NCI-H446 treated with DMSO at 0.1 percent for 48 hours (cell line): ENCODE measurements around the gene MAD1L1.

Experiments
- DNase-seq: peaks from one replicate; lab custom pipeline; 2025; lab: John Stamatoyannopoulos, UW

MAD1L1 gene

DNA sequence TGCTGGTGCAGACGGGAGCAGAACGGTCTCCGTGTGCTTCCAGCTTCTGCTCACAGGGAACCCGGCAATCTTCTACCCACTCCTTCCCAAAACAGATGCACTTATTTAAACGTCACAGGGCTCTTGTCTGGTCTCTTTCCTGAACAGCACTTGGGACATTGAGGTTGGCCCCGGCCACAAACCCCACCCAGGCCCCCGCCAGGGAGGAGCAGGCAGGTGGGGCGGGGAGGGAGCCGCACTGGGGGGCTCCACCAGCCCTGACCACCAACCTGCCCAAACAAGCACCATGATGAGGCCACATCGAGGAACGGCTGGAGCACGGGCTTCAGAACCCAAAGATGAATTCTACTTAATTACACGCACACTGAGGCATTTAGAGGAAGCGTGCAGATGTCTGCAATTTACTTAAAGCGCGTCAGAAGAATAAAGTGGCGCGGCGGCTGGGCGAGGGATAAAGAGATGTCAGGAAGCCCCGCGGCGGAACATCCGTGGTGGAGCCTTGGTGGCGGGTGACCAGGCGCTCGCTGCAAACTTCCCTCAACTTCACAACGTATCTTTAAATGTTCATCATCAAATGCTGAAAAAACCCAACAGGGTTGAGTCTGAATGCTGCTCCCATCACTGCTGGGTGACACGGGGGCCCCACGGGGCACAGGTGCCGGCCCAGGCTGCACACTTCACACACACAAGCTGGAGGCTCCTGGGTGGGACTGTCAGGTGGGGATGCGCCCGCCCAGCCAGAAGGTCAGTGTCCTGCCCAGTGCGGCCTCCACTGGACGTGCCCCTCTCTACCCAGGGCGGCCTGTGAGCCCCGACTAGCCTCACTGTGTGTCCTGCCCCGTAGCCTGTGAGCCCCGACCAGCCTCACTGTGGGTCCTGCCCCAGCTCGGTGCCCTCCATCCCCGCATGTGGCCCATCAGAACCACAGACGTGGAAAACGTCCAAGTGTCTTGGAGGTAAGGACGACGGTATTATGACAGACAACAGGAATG is 279.2 kb downstream of the MAD1L1 start:
- no peak for DNase-seq

DNA sequence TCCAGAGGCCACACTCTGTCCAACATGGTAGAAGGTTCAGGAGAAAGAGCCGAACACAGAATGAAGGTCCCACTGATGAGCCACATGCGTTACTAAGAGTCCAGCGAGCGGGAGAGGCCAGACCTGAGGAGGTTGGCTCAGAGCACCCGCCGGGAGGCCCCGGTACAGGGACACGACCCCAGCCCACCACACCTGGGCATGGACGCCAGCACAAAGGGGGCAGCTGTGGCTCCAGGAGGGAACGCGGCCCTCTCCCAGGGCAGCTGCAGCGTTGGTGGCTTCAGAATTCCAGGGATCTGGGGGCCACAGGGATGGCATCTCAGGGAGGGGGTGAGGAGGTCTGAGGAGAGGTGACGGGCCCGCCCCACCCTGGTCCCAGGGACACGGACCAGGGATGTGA is 280.0 kb downstream of the MAD1L1 start:
- DNase-seq = no peak

DNA sequence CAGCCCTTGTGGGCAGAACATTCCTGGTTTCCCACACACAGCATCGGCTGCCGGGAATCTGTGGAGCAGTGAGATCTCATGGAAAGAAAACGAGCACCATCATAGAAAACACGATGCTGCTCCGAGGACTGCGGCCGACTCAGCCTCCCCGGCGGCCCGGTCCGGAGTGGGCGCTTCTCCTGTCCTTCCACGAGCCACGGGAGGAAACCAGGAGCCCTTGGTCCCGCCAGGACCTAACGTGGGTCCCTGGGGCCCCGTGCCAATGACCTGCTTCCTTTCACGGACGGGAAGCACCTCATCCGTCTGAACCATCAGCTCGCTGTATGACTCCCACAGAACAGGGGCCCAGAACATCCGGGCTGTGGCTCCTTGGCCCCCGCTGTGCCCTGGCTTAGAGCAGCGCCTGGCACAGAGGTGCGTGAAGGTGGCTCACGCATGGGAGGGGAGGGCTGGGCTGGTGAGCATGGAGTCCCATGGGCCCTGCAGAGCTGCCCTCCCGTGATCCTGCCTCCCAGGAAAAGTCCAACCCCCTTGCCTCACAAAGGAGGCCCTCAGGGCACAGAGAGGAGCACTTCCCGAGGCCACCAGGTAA is 280.5 kb downstream of the MAD1L1 start:
- DNase-seq = no peak

DNA sequence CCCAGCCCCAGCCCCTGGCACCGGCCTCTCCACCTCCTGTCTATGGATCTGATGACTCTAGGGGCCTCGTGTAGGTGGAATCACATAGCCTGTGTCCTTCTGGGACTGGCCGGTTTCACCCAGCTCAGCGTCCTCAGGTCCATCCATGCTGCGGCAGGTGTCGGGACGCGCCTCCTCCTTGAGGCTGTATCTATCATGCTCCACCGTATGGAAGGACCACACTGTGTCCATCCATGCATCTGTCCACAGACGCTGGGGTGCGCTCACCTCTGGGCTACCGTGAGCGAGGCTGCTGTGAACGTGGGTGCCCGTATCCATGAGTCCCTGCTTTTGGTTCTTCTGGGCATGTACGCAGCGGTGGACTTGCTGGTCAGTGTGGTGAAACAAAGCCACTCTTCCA is 281.1 kb downstream of the MAD1L1 start:
- no peak for DNase-seq

DNA sequence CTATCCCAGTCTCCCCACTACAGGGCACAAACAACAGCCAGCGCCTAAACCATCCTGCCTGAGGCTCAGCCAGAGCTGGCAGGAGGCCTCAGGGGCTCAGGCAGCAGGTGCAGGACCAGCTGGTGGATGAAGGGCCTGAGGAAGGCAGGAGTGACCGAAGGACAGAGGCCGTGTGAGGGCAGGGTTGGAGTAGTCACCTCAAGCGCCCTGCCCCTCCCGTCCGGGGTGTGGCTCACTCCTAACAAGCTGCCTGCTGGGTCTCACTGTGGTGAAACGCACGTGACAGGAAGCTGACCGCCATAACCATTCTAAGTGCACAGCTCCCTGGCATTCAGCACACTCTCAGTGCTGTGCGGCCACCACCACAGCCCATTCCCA is 281.6 kb downstream of the MAD1L1 start:
- no peak for DNase-seq

DNA sequence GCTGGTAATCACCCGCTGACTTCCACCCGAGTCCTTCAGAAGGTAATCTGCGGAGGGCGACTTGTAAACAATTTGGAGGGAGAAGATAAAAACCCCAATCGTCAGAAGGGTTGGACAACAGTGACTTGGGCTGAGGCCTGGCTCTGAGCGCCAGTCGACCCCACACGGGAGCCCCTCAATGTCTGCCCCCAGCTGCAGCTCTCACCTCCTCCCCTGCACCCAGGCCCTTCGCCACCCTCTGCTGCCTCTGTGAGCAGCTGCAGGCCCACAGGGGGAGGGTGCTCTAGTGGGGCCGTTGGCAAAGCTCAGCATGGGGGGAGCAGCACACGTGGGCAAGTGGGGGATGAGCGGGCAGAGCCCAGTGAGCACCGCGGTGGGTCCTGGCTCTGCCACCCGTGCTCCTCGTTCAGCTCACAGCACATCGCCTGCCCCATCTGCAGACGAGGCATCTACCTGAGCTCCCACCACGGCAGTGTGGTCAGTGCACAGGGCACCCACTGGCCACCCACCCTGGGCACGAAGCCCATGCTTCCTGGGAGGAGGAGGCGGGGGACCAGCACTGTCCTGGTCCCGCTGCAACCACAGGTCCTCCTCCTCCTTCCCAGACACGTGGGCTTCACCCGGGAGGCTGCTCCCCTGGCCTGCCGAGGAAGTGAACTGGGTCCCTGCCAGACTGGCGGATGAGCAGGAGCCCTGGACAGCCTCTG is 282.1 kb downstream of the MAD1L1 start:
- DNase-seq = no peak

DNA sequence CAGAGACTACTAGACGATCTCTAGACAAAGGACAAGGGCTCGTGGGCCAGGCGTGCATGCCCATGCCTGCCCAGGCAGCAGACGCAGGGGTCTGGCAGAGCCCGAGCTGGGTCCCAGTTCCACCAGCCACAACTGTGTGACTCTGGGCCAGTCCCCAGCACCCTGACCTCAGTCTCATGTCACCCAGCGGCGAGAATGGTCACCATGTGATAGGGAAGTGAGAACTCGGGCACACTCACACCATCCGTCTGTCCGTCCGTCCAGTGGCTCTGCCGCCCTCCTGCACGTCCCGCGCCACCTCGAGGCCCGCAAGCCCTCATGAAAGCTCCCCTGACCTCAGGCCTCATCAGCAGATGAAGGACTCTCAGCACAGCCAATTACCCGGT is 282.7 kb downstream of the MAD1L1 start:
- DNase-seq = no peak

DNA sequence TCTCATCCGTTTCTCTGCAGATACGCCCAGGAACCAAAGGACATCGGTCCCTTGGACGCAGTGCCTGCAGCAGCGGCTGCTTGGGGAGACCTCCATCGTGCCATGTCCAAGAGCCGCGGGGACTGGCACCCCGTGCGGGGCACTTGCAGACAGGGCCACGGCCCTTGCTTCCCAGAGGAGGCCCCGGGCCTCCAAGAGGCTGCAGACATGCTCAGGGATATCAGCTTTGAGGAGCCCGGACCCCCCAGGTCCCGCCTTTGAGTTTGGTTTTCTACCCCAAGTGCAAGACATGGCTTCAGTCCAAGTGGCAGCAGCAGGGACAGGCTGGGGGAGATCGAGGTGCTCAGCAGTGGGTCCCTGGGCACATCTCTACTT is 283.1 kb downstream of the MAD1L1 start:
- no peak for DNase-seq

DNA sequence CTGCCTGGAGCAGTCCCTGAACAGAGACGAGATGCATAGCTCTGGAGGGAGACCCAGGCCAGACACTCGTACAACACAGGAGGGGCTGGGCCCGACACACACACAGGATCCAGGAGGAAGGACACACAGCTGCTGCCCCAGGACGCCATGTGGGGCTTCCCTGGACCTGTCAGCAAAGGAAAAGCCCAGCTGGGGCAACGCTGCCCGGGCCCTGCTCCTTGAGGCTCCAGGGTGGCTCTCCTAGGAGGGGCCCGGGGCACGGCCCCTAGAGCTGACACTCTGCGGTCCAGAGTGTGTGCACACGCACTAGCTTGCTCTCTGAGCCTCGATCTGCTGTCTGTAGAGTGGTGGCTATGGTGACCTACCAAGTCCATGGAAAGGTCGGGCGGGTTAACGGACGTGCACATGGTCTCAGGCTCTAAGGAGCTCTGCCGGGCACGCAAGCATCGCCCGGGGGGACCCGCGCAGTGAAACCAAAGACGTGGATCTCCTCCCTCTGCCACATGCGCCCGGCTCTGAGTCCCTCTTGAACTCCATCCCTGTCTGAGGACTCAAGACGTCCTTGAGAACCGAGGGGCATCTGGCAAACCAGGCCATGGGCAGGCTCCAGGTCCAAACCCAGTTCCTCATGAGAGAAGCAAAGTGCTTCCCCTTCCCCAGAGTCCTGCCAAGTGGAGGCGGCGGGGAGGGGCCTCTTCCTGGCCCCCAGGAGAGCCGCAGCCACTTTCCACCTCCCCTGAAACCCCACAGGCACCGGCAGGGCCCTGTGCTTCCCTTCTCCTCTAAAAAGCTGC is 283.7 kb downstream of the MAD1L1 start:
- no peak for DNase-seq

DNA sequence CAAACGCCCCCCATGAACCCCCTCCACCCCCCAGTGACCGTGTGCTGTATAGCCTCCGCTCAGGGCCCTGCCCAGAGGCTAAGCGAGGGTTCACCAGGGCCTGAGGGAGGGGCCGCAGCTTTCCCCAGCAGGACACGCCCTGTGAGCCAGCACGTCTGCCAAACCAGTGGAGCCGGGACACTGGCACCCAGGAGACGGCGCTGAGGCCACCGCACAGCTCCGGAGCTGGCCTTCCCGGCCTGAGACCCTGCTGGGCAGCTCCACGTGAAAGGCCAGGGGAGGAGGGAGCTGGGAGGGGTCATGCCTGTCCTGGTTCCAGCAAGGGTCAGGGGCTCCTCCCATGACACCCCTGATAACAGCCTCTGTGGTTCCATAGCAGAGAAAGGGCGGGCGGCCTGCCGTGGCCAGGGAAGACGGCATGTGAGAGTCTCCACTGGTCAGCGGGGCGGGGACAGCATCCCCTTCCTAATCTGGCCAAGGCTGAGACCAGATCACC is 284.4 kb downstream of the MAD1L1 start:
- DNase-seq = no peak

DNA sequence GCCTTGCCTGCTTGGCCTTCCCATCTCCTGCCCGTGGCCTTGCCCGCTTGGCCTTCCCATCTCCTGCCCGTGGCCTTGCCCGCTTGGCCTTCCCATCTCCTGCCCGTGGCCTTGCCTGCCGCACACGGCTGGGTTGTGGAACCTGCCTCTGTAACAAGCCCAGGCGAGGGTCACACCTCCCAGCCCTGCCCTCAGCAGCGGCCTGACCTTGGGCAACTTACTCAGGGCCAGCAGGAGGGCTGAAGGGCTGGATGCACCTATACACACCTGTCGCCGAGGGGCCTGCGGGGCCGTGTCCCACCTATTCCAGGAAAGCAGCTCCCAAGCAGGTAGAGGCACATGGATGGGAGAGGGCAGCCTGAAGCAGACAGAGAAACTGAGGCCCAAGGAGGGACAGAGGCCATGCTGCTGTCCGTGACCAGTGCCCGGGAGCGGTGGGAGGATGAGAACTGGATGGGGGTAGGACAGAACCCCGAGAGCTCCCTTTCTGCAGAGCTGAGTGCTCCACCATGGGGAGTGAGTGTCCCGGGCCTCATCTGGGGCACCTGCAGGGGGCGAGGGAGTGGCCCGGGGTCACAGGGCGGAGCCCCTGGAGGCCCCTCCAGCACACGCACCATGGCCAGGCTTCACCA is 285.0 kb downstream of the MAD1L1 start:
- no peak for DNase-seq

DNA sequence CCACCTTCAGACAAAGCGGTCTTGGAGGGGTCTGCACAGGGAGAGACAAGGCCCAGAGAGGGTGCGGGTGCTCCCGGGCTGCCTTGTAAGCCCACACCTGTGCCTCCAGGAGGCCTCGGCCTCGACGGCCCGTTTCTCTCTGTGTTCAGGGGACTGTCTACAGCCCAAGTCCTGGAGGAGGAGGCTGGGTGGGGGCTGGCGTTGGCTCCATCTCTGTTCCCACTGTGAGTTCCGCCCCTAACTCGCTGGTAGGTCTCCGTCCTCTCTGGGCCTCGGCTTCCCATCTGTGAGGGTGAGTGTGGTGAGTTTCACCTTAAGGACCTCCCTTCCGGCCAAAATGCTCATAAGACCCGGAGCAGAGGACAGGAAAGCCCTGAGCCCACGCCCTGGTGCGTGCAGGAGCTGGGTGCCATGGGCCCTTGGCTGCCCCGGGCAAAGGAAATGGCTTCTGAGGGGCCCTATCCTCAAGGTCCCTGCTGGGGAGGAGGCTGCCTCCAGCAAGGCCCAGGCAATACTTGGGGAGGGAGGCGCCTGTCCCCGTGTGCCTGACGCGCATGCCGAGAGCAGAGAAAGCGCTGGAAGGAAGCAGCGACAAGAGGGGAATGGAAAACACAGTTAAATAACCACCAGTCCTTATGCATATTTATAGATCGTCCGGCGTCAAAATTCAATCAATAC is 285.8 kb downstream of the MAD1L1 start:
- no peak for DNase-seq

DNA sequence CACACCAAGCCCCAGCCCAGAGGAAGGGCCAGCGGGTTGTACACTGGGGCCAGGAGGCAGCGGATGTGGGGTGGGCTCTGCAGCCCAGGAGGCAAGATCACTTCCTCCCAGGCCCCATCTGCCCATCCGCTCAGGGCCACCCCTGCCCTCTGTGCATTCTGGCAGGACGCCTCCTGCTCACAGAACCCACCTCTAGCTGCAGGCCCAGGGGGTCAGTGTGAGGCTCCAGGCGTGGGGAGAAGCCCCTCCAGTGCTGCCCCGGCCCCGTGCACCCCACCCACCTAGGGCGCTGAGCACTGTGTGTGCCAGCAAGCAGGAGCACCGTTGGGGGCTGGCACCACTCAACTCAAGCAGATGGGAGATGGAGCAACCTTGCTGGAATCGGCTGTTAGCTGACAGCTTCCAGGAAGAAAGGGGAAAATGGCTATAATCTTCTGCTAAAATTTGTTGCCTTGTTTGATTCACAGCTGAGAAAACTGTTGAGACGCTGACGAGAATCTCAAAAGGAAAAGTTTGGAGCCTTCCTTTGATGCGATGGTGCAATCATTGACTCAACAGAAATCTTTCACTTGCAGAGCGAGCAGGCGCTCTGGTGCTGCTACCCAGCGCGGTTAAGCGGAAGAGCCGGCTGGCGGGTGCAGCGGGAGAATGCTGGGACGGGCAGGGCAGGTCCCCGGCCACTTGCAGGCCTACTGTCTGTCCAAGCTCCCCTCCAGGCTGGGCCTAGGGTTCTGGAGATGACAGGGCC is 286.5 kb downstream of the MAD1L1 start:
- no peak for DNase-seq

DNA sequence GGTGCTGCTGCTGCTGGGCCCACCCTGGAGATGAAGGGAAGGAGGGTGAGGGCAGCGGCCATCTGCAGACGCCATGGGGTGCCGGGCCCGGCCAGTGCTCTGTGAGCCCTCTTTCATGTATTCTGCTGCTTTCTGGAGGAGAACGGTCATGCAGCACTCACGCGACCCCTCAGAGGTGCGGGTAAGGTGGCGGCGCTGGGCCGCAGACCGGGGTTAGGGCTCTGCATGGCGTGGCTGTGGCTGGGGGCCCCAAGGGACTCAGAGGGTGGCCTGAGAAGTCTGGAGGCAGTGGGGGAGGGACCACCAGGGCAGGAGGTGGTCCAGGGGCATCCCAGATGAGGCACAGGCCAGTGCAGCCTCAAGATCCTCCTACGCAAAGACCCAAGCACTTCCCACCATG is 287.2 kb downstream of the MAD1L1 start:
- no peak for DNase-seq

DNA sequence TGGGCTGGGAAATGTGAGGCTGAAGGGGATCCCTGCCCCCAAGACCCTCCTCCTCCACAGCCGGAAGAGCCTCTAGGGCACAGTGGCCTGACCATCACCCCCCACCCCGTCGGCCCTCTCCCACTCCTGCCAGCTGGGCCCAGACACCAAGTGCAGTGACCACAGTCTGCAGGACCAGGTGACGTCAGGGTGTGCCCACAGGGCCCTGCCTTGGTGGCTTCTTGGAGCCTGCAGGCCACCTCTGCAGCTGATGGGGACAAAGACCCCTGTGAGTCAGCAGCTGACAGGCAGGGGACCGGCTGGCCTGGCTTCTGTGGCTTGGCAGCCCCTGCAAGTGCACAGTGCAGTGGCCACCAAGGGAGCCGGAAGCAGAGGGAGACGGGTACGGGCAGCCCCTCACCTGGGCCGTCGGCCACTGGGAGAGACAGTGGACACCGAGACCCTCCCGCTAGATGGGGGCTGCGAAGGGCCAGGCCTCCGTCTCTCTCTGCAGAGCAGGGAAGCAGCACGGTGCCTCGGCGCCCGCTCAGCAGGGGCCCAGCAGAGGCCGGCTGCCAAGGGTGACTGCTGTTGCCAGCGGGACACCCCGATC is 288.0 kb downstream of the MAD1L1 start:
- no peak for DNase-seq

DNA sequence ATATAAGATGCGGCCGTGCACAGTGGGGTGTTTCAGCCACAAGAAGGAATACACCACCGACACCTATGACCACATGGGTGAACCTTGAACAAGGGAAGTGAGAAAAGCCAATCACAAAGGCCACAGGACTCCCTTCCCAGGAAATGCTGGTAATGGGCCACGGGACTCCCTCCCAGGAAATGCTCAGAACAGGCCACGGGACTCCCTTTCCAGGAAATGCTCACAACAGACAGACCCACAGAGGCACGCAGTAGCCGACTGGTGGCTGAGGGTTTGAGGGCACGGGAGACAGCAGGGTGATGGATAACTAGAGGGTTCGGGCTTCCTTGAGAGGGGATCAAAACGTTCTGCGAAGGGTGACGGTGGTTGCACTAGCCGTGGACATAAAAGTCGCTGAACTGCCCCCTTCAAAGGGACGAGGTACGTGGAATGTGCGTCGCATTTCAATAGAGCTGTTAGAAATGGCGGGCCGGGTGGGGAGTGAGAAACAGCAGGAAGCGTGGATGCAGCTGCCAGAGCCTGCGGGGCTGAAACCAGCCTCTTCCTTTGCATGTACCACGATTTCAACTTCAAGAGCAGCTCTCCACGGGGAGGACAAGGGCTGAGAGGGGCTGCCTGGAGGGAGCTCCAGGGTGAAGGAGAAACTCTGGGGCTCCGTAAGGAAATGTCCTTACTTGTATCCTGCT is 288.7 kb downstream of the MAD1L1 start:
- DNase-seq = no peak

DNA sequence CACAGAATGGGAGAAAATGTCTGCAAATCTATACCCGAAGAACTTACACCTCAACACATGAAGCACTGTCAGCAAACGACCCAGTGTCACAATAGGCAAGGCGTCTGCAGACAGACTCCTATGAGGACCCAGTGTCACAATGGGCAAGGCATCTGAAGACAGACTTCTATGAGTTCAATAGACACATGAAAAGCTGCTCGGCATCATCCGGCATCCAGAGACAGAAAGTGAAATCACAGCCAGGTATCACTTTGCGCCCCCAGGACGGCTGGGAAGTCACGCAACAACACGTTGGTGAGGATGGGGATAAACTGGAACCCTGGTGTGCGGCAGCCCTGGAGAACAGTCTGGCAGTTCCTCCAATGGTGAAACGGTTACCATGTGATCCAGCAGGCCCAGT is 289.4 kb downstream of the MAD1L1 start:
- DNase-seq = no peak

DNA sequence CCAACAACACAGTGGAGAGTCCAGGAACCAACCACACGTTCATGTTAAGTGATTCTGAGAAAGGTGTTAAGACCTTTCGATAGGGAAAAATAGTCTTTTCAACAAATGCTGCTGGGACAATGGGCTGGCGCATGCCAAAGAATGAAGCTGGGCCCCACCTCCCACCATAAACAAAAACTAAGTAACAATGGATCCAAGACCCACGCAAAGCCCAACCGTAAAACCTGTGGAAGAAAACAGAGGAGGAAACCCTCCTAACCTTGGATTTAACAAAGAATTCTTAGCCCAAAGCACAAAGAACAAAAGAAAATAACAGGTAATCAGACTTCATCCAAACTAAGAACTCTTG is 289.8 kb downstream of the MAD1L1 start:
- DNase-seq = no peak

DNA sequence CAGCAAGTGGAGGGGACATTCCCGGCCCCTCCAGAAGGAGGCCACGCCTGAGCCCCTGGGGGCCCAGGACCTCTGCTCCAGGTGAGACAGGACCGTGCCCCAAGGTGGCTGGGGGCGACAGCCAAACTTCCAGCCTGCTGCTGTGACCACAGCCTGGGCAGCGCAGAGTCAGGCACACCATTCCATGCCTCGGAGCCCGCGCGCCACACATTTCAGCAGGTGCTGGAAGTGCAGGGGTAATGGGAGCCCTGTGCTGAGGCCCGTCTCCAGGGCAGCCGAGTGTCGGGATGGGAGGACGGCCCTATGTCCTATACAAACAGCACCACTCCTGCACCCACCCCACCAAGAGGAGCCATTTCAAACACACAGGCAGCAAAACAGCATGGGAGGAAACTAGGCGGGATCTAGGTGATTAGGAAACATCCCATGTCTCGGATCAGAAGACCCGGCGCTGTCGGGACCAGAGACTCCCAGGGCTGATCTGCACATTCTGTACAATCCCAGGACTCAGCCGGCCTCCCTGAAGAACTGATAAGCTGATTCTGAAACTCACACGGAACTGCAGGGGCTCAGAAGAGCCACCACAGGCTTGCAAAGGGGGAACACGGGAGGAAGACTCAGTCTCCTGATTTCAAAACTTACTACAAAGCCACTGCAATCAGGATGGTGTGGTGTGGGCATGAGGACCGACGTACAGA is 290.4 kb downstream of the MAD1L1 start:
- no peak for DNase-seq
